NCI-H2107 (cell line): ENCODE data around the gene KCNH1.

ENCODE experiments used
- DNase-seq: peaks from one replicate; lab custom pipeline; 2025; lab: John Stamatoyannopoulos, UW

Gene KCNH1

DNA sequence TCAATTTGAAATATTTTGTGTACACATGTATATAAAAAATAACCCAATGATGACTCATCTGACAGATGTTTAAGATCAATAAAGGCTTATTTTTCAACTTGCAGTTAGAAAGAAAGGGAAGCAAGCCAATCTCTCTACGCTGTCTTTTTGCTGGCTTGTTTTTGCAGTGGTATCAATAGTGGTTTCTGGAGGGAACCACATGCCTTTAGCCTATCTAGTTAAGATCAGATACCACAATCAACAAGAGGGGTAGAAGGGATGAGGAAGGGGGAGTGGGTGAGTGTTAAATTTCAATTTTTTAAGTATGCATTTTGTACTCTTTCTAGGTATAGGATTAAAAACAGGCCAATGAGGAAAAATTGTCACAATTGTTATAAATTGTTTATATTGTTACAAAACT is 276.2 kb downstream of the KCNH1 start:
- no peak for DNase-seq

DNA sequence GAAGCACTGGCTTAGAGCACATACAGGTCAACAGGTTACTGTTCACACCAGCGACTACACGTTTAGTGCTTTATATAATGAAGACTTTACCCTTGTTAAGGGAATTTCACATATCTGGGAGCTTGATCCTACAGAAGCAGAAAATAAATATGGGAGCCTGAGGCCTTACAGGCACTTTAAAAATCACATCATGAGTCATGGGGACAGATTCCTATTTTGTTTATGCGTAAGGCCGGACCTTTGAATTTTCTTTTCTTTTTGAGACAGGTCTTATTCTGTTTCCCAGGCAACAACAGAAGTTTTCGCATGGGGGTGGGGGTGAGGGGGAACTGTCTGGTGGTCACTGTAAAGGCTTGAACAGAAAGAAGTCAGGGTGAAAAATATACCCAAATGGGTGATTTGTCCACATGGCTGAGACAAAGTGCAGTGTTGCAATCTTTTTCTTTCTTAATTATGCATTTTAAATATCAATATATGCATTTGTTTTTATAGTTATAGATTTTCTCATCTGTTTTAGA is 276.7 kb downstream of the KCNH1 start:
- no peak for DNase-seq

DNA sequence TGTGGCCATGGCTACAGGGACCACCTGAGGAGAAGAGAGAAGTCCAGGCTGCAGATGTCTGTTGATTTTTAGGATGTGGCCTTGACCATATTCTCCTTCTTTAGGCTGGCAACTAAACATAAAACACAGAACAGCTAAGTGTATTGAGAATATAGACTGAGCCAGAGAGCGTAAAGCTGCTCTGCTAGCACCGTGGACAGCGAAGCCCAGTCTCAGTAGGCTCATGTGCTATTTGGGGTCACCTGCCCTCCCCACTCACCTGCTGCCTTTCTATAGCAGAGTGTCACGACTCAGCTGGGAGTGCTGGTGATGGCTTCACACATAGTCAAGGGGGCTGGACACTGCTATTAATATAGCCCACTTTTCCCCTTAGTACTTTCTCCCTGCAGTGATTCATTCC is 278.5 kb downstream of the KCNH1 start:
- no peak for DNase-seq

DNA sequence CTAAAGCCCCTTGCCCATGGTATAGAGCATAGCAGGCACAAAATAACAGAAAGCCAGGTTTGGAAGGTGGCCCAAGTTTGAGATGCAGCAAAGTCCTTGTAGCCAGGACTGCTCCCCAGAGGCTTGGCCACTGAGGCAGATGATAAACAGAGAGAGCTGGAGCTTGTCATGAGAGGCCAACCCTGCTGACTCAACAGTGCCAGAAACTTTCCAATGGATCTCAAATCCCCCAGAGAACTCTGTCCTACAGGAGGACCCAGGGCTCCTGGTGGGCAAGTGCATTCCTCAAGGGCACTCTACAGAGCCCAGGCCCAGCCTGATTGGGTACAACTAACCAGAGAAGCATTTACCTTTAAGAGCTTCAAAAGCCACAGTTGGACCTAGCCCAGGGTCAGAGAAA is 280.7 kb downstream of the KCNH1 start:
- DNase-seq = no peak

DNA sequence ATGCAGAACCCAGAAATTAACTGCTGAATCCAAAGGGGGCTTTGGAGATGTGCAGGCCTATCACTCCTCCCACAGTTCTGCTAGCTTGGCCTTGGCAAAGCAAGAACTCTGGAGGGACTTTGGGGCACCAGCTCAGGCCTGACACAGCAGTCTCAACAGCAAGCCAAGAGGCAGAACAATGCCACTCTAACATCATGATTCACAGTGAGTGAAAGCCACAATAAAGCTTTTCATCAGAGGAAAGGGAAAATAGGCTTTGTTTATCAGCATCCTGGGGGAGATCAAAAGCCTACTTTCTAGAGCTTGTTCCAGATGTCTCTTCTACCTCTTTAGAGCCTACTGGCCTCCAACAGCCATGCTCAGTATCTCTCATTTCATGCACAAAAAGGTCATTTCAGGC is 283.4 kb downstream of the KCNH1 start:
- DNase-seq = no peak

DNA sequence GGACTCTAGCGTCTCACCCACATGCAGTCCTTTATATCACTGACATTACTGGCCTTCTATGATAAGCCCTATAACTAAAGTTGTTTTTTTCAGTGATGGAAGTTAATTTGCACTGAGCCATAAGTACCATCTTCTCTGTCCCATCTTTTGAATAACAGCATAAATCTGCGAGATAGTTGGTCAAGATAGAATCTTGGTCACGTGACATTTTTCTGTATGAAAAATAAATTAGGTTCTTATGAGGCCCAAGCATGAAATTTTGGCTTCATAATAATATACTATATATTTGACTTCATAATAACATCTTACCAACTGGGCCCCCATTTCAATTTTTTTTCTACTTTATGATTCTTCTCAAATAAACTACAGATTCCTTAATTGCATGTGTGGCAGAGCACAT is 285.5 kb downstream of the KCNH1 start:
- no peak for DNase-seq

DNA sequence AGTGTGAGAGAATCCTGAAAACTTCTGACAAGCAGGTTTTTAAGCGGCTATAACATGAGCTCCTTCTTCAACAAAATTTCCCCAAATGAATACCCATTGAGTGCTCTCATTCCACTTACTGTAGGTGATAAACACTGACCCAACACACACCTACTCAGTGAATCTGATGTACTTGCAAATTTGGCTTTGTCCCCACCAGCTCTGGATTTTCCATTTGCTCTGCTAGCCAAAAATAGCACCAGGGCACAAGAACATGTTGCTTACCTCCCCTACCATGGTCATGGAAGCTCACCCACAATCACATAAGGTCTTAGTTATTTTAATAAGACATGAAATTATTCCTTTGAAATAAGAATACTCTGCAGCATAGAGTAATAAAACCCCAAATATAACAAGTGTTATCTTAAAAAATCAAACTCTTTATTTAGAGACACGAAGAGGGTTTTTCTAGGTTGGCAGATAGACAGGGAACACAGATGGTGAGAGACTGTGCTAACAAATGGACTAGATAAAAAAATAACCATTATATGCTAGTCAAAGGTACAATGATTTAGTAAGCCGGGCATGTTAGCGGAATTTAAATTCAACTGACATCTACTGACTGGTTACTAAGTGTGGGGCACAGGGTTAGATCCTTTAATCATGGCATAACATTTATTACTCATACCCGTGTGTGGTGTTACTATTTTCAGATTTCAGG is 291.9 kb downstream of the KCNH1 start:
- no peak for DNase-seq

DNA sequence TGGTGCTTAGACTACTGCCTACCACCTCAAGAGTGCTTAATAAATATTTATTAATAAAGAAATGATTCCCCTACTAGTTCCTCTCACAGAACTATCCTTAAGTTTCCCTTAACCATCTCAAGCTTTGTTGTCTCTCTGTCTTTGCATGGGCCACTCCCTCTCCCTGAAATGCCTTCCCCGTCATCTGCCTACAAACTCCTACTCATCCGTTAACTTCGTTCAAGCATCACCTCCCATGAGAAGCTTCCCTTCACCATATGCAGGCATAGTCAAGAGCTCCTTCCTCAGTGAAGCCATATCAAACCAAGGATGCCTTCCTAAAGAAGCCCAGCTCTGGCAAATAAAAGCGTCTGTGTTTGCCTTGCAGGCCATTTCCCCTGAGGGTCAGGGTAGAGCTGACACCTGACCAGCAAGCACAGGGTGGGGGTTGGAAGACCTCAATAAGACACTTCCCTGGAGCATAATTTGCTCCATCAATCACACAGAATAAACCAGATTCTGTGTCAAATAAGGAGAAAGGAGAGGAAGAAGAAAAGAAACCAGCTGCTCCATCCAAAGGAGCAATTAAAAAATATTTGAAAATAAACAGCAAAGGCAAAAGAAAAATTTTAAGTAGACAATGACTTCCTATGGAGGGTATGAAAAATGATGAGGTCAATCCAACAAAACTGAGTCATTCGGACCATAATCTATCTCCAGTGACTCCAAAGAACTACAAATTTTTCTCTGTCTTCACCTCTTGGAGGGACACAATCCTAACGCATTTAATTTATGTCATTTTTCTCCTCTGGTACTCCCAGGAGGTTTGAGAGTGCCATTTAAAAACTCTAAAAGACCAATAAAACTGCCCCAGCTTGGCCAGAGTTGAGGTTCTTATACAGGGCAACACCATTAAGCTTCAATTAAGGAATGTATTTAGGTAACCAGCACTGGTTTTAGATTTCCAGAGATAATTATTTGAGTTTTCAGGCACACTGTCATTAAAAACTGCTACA is 303.6 kb downstream of the KCNH1 start:
- no peak for DNase-seq

DNA sequence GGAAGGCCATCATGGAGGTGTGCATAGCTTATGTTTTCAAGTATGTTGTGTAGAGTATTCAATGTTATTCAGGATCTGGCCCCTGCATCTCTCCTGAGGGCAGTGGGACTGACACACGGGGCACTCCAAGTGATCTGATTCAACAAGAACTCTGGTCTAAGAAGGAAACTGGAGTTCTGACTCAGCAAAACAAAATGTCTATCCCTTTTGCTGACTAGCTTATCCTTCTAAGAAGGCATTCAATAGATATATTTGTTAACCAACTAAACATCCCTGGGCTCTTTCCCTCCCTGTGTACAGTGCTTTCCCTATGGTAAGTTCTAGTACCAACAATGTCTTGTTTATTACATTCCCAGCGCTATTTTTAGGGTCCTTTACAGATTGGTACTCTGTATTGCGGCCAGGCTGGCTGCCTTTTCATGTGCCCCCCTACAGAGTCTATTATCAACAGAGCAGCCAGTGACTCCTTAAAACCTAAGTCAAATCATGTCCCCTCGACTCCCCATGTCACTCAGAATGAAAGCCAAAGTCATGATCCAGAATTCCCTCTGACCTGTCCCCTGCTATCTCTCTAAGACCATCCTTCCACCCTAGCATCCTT is 304.9 kb downstream of the KCNH1 start:
- DNase-seq = no peak

DNA sequence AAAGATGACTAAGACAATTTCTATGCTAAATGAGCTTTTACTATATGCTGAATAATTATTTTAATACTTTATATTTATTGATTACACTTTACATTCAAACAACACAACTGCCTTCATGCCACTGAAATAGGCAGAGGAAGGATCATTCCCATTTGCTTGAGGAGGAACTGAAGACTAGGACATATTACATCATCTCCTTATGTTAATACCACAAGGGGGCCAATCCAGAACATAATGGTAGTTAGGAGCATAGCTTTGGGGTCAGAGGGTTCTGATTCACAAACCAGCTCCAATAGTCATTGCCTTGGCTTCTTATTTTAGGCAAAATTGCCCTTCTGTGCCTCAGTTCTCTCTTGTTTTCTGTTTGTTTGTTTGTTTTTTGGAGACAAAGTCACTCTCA is 306.5 kb downstream of the KCNH1 start:
- no peak for DNase-seq

DNA sequence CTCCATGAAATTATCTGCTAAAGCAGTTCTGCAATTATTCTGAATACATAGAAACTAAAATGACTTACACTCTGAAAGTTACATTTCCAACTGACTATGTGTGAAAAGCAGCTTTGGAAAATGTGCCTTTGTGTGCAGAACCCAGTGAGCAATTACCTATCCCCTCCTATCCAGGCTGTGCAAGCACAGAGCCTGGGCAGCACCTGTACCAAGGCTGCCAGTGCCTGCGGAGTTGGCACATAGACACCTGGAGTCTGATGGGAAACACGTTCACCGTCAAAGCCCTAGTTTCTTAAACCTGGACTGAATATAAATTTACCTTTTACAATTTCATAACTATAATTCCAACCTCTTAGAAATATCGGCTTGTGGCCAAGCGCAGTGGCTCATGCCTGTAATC is 307.3 kb downstream of the KCNH1 start:
- DNase-seq = no peak

DNA sequence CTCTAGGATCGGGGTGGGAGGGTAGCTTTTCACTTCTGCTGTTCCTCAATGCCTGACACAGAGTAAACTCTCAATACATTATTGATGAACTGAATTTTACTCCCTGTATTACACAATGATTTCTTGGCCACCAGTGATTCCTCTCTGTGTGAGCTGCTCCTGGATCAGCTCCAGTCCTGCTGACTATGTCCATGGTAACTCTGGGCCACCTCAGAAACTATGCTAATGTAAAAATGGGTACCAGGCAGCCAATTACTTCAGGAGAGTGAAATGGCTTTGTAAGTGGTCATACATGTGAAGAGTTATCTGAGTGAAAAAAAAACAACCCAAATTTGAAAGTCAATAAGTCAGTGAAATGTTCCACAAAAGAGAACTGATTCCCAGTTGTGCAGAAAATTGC is 311.0 kb downstream of the KCNH1 start:
- no peak for DNase-seq

DNA sequence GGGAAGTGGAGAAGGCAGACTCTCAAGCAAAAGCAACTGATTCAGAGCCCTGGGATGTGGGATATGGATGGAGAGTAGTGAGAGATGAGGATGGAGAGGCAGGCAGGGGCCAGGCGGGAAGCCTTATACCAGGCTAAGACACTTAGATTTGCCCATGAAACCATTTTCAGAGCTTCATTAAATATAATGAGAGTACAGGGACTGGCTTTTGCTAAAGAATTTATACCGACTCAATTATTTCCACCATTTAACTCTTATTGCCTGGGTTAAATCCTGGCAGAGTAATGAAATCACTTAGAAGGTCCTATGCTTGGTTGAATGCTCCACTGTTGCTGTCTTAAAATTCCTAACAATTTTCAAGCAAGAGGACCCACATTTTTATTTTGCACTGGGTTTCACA is 311.7 kb downstream of the KCNH1 start:
- DNase-seq = no peak

DNA sequence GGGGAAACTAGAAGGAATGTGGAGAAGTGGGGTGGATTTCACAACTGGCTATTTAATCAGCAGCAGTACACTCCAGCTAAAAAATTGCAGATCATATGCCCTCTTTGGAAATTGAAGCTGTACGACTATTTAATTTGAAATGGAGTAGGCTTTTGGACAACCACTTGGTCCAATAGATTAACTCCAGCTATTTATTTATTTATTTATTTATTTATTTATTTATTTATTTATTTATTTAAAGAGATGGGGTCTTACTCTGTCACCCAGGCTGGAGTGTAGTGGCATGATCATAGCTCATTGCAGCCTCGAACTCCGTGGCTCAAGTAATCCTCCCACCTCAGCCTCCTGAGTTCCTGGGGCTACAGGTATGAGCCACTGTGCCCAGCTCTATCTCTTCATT is 312.3 kb downstream of the KCNH1 start:
- DNase-seq = no peak

DNA sequence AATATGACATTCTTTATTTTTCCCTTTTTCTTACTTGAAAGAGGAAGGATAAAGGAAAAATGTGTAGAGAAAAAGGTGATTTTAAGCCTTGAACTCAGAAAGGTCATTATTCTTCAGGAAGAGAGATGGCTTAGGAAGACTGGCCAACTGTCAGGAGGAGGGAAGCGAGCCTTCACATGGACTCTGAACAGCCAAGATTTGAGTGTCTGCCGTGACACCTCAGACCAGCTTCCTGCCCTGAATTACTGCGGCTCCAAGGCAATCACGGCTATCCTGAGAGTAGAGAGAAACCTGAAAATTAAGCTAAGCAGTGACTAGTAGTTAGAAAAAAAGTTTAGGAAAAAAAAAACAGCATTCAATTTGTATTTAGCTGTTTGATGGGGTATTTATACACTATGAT is 314.7 kb downstream of the KCNH1 start:
- no peak for DNase-seq

DNA sequence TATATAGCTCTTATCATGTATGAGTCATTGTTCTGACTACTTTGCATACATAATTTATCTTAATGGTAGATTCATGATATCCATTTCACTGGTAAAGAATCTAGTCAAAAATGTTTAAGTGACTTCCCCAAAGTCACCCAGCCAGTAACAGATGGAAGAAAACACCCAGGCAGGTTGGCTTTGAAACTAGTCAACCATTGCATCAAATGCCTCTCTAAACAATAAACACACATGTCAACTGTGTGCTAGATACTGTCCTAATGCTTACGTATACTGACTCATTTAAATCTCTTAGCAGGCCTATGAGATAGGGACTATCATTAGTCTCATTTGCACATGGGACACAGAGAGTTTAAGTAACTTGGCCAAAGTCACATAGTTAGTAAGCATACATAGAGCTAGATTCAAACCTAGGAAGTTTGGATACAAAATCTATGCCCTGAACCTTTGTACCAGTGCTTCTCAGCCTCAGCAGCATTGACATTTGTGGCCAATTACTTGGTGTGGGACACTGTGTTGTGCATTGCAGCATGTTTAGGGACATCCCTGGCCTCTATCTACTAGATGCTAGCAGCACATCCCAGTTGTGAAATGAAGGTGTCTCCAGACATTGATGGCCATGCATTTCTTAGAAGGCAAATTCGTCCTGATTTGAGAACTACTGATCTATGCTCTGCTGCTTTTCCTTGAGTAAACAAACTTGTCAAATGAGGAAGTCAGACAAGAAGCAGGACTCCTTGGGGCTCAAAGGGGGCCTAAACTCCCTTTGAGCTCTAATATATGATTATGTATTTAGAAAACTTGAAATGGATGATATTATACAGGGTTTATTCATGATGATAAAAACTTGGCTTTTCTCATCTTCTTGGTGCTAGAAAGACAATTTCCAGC is 316.3 kb downstream of the KCNH1 start:
- no peak for DNase-seq

DNA sequence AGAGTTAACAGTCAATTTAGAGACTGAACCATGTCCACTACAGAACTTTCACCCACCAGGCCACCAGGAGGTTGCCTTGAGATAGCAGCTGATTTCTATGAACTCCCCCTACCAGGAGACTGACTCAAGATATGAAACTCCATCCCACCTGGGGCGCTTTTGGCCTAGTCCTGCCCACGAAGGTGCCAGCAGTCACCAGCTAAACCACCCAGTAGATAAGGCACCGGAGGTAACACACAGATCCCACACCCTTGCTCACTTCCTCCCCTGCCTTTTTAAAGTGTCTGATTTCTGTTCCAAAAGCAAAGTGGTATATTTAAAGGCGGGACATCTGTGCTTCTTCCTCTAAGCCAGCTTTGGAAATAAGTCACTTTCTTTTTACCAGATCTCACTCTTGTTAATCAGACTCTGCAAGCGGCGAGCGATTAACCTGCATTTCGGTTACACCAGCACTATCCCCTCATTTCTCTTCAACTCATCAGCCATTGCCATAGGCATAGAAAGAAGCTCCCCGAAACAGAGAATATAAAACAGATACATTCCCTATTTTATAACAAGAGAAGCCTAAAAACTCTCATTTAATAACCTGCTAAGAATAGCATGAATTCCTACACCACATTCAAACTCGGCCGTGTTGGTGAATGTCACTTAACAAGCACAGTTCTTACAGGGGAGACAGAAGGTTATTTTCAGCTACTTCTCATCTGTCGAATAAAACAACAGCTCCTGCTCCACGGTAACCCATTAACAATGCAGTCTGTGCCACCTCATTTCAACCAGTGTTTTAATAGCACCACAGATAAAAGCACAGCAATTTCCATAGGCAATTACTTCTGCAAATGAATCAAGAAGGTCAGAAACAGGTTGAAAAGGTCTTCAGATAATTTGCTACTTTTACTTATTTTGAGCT is 318.1 kb downstream of the KCNH1 start:
- no peak for DNase-seq

DNA sequence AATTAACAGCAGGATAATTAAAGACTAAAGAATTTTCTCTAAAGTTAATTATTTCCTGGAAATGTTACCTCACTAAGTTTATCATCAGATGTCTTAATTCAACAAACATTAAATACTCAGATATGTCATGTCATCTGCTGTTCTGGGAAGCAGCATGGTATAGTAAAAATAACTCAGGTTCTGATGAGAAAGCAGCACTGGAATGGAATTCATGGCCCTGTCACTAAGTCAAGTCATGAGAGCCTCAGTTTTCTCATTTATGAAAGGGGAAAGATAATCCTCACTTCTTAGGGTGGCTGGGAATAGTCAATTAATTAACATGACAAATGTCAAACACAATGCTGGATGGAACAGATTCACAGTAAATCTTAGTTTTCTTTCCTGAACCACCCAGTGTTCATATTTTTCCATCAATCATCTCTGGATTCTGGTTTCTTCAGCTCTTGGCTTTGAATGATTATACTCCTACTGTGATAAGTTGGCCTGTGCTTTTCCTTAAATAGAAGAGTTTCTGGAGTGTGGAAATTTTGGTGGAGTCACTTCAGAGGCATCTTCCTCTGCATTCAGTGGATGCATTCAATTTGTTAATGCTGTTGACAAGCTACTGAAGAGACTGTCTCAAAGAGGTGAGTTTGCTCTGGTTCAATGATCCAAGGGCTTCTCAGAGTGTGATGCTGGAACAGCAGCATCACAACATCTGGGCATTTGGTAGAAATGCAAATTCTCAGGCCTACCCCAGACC is 319.4 kb downstream of the KCNH1 start:
- no peak for DNase-seq

DNA sequence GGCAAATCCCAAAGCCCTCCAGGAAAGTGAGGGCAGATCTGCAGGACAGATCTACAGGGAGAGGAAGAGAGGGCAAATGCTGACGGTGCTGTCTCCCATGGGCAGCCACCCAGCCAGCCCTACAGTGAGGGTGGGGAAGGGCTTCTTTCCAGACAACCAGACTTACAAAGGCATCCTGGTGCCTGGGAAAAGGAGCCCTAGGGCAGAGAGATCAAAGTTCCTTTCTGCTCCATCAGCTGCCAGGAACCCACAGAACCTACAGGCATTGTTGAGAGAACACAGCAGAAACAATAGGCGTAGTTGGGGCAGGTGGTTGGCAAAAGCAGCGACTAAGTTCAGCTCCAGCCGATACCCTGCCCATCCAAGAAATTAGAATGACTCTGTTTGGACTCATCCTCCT is 332.4 kb downstream of the KCNH1 start:
- DNase-seq = no peak

DNA sequence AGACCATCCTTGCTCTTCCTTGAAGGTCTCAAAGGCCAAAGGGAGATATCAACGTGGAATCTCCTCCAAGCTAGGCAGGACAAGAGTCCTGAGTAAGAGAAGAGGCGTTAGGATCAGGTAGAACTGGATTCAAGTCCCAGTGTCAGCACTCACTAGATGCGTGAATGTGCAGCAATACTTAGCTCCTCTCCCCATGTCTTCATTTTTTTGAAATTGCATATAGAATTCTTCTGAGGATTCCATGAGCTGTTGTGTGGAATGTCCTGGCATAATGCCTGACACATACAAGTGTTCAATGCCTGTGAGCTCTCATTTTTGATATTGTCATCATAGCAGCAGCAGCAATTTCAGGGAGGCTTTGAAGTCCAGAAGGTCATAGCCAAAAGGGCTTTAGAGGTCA is 333.2 kb downstream of the KCNH1 start:
- DNase-seq = no peak
